GM21576 (cell line): Measurements from ENCODE around the gene ATP6AP1.

Experiments used
- ATAC-seq: cut with Tn5 transposase; IDR thresholded peaks from one replicate; pipeline ENCODE4 v1.9.1; 2021; ENCODE audit warnings: mild to moderate bottlenecking, moderate library complexity; ENCODE audit not compliant: unreplicated experiment

Gene ATP6AP1

GRCh38 chrX:154446430-154446829 lies 18.0 kb downstream of the ATP6AP1 start:
- ATAC-seq, result no peak

- no peak for ATAC-seq
Measured at GRCh38 chrX:154448484-154448883, 20.0 kb downstream of the ATP6AP1 start.

DNA sequence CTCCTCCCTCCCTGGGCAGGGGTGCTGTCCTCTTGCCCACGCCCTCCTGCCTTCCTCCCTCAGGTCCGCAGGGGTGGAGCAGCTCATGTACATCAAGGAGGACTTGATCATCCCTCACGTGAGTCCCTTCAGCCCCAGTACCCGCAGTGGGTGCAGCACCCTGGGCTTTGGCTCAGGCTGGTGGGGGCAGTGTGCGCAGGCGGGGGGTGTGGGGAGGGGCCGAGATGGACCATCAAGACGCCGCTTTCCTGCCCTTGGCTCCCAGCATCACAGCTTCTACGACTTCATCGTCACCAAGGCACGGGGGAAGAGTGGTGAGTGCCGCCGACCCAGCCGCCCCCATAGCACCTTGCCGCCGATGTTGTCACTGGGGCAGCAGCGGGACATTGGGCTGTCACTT lies 21.1 kb downstream of the ATP6AP1 start:
- no peak for ATAC-seq

- no peak for ATAC-seq
Measured at GRCh38 chrX:154450312-154450711, 21.8 kb downstream of the ATP6AP1 start.

DNA sequence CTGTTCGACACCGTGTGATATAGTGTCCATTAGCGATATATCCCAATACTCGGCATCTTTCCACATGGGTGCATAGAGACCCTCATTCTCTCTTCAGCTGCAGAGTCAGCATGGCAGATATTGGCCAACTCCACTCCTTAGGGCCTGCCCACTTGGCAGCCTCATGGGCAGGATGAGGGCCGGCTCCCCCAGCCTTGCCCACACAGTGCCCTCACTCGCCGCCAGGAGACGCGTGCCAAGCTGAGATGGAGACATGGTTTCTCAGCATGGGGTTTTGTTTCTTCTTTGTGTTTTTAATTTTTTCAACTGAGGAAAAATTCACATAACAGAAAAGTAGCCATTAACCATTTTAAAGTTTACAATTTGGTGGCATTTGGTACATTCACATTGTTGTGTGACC lies 24.3 kb downstream of the ATP6AP1 start:
- ATAC-seq, result no peak

DNA sequence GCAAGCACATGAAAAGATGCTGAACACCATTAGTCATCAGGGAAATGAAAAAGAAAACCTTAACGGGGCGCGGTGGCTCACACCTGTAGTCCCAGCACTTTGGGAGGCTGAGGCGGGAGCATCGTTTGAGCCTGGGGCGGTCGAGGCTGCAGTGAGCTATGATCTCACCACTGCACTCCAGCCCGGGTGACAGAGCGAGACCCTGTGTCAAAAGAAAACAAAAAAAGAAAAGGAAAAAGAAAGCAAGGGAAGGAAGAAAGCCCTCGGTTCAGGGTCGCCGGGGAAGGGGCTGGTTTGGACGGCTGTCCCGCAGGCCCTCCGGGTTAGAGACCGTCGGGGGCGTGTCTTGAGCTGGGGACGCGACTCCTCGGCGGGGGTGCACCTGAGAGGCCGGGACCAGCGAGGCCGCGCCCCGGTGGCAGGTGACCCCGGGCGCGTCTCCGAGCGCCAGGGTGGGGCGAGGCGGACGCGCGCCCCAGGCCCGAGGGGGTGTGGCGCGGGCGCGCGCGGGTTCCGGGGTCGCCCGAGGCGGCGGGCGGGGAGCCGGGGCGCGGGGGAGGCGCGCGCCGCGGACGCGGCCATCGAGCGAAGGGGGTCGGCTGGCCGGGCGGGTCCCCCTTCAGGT lies 29.1 kb downstream of the ATP6AP1 start:
- peak; percentile 52 for ATAC-seq

DNA sequence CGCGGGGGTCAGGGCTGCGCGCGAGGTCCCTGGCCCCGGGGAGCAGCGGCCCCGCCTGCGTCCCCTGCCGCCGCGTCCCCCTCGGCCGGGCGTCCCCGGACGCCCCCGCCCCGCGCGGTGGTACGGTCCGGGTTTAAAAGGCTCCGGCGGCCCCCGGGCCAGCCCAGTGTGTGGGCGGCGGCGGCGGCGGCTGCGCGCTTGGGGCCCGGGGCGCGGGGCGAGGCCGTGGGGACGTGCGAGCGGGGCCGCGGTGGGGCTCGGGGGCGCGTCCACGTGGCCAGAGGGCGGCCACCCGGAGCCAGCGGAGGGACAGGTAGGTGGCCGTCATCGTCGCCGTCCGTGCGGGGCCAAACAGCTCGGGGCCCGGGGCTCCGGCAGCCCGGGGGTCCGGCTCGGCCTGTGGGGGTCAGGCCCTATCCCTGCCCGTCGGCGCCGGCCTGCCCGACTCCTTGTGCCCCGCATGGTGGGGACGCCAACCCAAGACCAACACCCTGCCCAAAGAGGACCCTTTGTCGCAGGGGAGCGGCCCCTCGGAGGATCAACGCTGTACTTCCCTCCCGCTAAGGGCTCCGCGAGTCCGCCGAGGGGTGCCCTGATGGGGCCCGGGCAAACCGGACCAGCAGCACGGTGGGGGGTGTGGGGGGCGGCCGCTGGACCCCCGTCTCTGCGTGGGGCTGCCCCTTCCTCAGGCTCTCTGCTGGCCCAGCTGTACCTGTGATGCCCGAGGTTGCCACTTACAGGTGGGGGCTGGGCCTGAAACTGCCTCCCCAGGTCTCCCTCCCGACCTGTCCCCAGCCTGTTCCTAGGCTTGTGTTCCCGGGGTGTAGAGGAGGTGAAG lies 29.9 kb downstream of the ATP6AP1 start, which contains the start of gene PLXNA3:
TSS of gene PLXNA3 (plus strand) at position 166 of the 838 bp plus-strand sequence. CDS start 1,903 bp downstream, outside the sequence.
- peak; percentile 50 for ATAC-seq

DNA sequence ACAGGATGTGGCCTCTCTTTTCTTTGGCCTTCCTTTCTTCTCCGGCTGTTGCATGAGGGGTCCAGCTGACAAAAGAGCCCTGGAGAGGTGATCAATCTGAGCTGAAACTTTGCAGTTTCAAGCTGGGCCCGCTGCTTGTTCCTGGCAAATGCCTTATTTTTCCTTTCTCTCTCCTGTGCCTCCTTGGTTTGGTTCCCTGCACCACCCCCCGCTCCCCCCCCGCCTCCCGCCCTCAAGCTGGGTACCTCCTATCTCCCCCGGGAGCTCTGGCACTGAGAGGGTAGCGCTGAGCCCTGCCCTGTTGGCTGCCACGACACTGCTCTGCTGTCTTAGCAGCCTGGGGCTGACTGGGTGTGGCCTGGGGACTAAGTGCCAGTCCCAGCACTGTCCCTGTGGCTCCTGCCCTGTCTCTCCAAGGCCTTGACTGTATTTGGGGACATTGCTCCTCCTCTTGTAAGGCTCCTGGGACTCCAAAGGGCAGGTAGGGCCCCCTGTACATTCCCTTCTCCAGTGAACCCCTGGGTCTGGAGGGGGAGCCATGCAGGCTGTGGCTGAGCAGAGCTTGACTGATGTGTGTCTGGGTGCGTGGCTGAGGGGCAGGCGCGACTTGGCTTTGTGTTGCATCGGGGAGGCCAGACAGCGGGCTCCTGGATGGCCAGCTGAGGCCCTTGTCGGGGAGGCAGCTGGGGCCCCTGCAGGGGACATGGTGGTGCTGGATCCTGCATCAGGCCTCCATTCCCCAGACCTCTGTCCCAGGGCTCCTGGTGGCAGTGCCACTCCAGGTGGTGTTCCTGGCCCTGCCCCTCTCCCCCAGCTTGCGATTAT lies 30.7 kb downstream of the ATP6AP1 start:
- no peak for ATAC-seq

DNA sequence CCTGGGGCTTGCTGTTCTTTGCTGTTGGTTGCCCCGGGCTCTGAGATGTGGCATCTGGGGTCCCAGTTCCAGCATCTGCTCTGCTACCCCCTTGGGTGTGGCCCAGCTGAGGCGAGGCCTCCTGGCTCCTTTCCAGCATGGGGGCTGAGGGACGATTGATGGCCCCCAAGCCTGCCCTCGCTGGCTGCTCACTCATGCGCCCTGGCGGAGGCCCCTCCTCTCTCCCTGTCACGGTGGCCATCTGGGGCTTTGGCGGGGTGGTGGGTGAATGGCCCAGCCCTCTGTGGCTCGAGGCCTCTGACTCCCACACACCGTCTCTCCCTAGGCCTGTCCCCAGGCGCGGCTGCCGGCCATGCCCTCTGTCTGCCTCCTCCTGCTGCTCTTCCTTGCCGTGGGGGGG lies 31.4 kb downstream of the ATP6AP1 start:
- ATAC-seq, result no peak

DNA sequence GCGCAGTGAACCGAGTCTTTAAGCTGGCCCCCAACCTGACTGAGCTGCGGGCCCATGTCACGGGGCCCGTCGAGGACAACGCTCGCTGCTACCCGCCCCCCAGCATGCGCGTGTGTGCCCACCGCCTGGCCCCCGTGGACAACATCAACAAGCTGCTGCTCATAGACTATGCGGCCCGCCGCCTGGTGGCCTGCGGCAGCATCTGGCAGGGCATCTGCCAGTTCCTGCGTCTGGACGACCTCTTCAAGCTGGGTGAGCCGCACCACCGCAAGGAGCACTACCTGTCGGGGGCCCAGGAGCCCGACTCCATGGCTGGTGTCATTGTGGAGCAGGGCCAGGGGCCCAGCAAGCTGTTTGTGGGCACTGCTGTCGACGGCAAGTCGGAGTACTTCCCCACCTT lies 31.8 kb downstream of the ATP6AP1 start:
- ATAC-seq, result no peak

GRCh38 chrX:154462396-154462795 lies 33.9 kb downstream of the ATP6AP1 start:
- no peak for ATAC-seq

- ATAC-seq, result no peak
Measured at GRCh38 chrX:154463611-154464220, 35.2 kb downstream of the ATP6AP1 start.

DNA sequence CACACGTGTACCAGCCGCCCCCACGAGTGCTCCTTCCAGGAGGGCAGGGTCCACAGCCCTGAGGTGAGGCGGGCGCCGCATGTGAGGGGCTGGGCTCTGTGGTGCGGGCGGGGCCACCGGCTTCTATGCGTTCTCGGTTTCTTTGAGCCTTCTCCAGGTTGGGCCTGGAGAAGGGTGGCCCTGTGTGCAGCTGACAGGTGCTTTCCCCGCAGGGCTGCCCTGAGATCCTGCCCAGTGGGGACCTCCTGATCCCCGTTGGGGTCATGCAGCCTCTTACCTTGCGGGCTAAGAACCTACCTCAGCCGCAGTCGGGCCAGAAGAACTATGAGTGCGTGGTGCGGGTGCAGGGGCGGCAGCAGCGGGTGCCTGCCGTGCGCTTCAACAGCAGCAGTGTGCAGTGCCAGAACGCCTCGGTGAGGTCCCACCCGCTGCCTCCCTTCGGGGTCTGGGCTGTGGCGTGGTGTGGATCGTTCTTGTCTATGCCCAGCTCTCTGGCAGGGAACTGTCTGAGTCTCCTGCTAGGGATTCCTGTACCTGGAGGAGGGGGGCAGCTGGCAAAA lies 36.4 kb downstream of the ATP6AP1 start:
- ATAC-seq, result no peak

DNA sequence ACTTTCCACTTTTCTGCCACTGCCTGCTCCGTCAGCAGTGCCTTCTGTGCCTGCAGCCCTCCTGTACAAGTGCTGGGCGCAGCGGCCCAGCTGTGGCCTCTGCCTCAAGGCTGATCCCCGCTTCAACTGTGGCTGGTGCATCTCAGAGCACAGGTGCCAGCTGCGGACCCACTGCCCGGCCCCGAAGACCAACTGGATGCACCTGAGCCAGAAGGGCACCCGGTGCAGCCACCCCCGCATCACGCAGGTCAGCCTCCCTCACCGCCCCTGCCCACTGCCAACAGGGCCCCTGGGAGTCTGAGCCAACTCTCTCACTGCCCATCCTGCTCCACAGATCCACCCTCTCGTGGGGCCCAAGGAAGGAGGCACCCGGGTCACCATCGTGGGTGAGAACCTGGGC lies 37.1 kb downstream of the ATP6AP1 start:
- no peak for ATAC-seq

DNA sequence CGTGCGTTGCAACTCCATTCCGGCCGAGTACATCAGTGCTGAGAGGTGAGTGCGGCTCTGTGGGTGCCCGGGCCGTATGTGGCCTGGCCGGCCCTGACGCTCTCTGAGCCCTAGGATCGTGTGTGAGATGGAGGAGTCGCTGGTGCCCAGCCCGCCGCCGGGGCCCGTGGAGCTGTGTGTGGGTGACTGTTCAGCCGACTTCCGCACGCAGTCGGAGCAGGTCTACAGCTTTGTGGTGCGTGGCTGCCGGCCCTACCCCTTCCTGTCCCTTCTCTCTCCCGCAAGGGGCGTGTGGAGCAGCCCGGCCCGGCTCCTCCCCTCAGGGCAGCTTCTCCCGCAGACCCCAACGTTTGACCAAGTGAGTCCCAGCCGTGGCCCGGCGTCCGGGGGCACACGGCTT lies 37.6 kb downstream of the ATP6AP1 start:
- ATAC-seq, result no peak

DNA sequence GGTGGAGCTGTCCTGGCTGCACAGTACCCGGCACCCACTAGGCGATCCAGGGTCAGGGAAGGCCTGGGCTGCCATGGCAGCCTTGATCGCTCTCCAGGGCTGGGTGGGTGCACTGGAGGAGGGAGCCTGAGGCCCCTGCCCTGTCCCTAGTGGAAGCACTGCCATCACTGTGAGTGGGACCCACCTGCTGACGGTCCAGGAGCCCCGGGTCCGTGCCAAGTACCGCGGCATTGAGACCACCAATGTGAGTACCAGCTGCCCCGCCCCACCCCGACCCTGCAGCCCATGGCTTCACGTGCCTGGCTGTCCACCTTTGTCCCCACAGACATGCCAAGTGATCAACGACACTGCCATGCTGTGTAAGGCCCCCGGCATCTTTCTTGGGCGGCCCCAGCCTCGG lies 38.4 kb downstream of the ATP6AP1 start:
- no peak for ATAC-seq

DNA sequence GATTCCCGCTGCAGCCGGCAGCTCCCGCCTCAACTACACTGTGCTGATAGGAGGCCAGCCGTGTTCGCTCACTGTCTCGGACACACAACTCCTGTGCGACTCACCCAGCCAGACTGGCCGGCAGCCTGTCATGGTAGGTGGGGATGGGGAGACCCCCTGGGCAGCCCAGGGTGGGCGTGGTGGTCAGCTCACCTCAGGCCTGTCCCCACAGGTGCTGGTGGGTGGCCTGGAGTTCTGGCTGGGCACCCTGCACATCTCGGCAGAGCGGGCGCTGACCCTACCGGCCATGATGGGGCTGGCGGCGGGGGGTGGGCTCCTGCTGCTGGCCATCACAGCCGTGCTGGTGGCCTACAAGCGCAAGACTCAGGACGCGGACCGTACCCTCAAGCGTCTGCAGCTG lies 39.1 kb downstream of the ATP6AP1 start:
- ATAC-seq, result no peak

- no peak for ATAC-seq
Measured at GRCh38 chrX:154468217-154468616, 39.7 kb downstream of the ATP6AP1 start.

GRCh38 chrX:154469114-154469513 lies 40.6 kb downstream of the ATP6AP1 start:
- no peak for ATAC-seq

GRCh38 chrX:154469880-154470279 lies 41.4 kb downstream of the ATP6AP1 start:
- ATAC-seq, result no peak

DNA sequence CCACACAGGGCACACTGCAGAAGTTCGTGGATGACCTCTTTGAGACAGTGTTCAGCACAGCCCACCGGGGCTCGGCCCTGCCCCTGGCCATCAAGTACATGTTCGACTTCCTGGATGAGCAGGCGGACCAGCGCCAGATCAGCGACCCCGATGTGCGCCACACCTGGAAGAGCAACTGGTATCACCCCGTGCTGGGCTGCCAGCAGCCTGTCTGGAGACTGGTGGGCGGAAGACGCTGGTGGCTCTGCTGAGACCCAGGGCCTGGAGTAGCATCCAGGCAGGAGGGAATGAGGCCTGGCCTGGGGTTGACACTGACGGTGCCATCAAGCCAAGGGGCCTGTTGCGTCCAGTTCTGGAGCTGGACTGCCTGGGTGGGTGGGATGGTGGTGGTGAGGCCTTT lies 42.0 kb downstream of the ATP6AP1 start:
- no peak for ATAC-seq
